Keratinocyte (primary cell): ENCODE results near the gene SFMBT2. TPM values are rescaled to one million over a fixed set of nuclear protein-coding genes. Genes with fewer than 3 reads are reported as not detected.

Experiments used
- DNase-seq: peaks from one replicate; pipeline ENCODE4 v3.0.0-alpha.2; 2011; ENCODE audit warnings: low read depth, missing footprints, low spot score
- FAIRE-seq: peaks from 2 replicates; lab custom pipeline; 2011; peaks lifted over from hg19 to GRCh38; lab: Jason Lieb, UNC
- H2AFZ ChIP-seq: 2 replicates; pipeline ENCODE4 v1.6.0; 2012; ENCODE audit warnings: low read length, control low read depth, inconsistent platforms; ENCODE audit not compliant: control insufficient read depth
- H3K27ac ChIP-seq: 2 replicates; pipeline ENCODE4 v1.5.1; 2011; ENCODE audit warnings: low read length; ENCODE audit not compliant: control insufficient read depth, insufficient read depth
- H3K27me3 ChIP-seq: 3 replicates; pipeline ENCODE4 v1.6.0; 2011; ENCODE audit warnings: low read length; ENCODE audit not compliant: control insufficient read depth, insufficient read depth; ENCODE audit errors: extremely low read depth
- H3K36me3 ChIP-seq, 2 experiments: 2 replicates in 1 of 2; 3 replicates in 1 of 2; pipeline ENCODE4 v1.5.1; 2011; ENCODE audit warnings: low read length in 2 of 2, mild to moderate bottlenecking in 1 of 2; ENCODE audit not compliant: control insufficient read depth in 2 of 2, insufficient read depth in 2 of 2; ENCODE audit errors: extremely low read depth in 1 of 2
- H3K4me1 ChIP-seq: 3 replicates; pipeline ENCODE4 v1.5.1; 2011; ENCODE audit warnings: low read length; ENCODE audit not compliant: control insufficient read depth, insufficient read depth; ENCODE audit errors: extremely low read depth
- H3K4me2 ChIP-seq: 3 replicates; pipeline ENCODE4 v1.6.0; 2011; ENCODE audit warnings: low read depth, low read length; ENCODE audit not compliant: control insufficient read depth, insufficient read depth; ENCODE audit errors: extremely low read depth
- H3K4me3 ChIP-seq, 3 experiments: fragments of 200-600 bp in 1 of 3; sonication (generic) in 1 of 3; 2 replicates in 2 of 3; 3 replicates in 1 of 3; pipeline ENCODE4 v1.5.1; 2011 to 2016; ENCODE audit warnings: low read length in 3 of 3, mild to moderate bottlenecking in 3 of 3, control low read depth in 2 of 3, inconsistent platforms in 1 of 3, low read depth in 1 of 3, mixed read lengths in 1 of 3, mixed run types in 1 of 3, moderate library complexity in 1 of 3; ENCODE audit not compliant: control insufficient read depth in 2 of 3, insufficient read depth in 2 of 3; ENCODE audit errors: extremely low read depth in 1 of 3
- H3K79me2 ChIP-seq: 2 replicates; pipeline ENCODE4 v1.6.0; 2012; ENCODE audit warnings: low read length; ENCODE audit not compliant: control insufficient read depth, insufficient read depth
- H3K9ac ChIP-seq: 3 replicates; pipeline ENCODE4 v1.6.0; 2011; ENCODE audit warnings: low read length; ENCODE audit not compliant: control insufficient read depth, insufficient read depth; ENCODE audit errors: extremely low read depth
- H3K9me1 ChIP-seq: 3 replicates; pipeline ENCODE4 v1.6.0; 2011; ENCODE audit warnings: low read length; ENCODE audit not compliant: control insufficient read depth, insufficient read depth; ENCODE audit errors: extremely low read depth
- H3K9me3 ChIP-seq: 2 replicates; pipeline ENCODE4 v1.5.1; 2012; ENCODE audit warnings: low read depth, low read length; ENCODE audit not compliant: control insufficient read depth
- H4K20me1 ChIP-seq: 3 replicates; pipeline ENCODE4 v1.6.0; 2011; ENCODE audit warnings: low read length; ENCODE audit not compliant: control insufficient read depth, insufficient read depth; ENCODE audit errors: extremely low read depth
- EZH2 ChIP-seq: IDR thresholded peaks from one replicate; pipeline ENCODE4 v1.6.1; 2012; ENCODE audit warnings: inconsistent platforms, mild to moderate bottlenecking, low read length, moderate library complexity
- dilution Hi-C: fragments of 300-500 bp; cut with MboI; formaldehyde crosslinking; loops from one replicate; pipeline ENCODE4 v1.7.0; 2020; ENCODE audit warnings: low sequenced_read_pairs; ENCODE audit not compliant: extremely low pct_ligation_motif_present
- polyA plus RNA-seq, 5 experiments: library from polyadenylated mRNA; depleted of rRNA in 3 of 5; stranded (reverse) in 3 of 5; stranded (forward) in 1 of 5; unstranded in 1 of 5; fragments of >200 nt; gene quantifications; 1 replicate in 1 of 5; 2 replicates in 3 of 5; 3 replicates in 1 of 5; pipeline versions ENCODE4 v1.2.1 to v1.2.3, GENCODE V29; 2011 to 2012; ENCODE audit warnings: missing spikeins in 2 of 5, low read depth in 1 of 5, low replicate concordance in 1 of 5
- TF ChIP-seq, protein P1 (sequence below), 3 experiments: IDR thresholded peaks in 1 of 3; conservative IDR thresholded peaks in 1 of 3; optimal IDR thresholded peaks in 1 of 3; 2 replicates in 2 of 3; 3 replicates in 1 of 3; pipeline versions ENCODE3 to v1.5.1; 2011; ENCODE audit warnings: low read length in 3 of 3, mild to moderate bottlenecking in 3 of 3, moderate library complexity in 2 of 3, control low read depth in 1 of 3, inconsistent platforms in 1 of 3; ENCODE audit not compliant: insufficient read depth in 2 of 3; ENCODE audit errors: extremely low read depth in 1 of 3

SFMBT2 gene
- polyA plus RNA-seq, 1 donor (not counting 4 experiments of a cell fraction or from before 2014, with no cell fraction given) = 0.71 TPM

DNA sequence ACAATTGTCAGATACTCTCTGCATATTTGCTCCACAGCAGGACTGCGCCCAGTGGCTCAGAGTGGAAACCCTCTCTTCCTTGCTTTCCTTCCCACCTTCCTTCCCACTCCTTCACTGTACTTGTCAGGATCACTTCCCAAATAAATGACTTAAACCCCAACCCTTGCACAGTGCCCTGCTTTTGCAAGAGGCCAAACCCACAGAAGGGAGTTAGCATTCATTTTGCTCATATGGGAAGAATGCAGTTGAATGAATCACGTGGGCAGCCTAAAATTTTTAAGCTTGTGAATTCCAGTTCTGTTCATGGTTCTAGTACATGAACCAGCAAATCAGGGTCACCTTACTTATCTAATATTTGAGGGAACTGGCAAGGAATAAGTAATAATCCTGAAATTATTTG is 47.7 kb upstream of the SFMBT2 start:
- Histone ChIP-seq H4K20me1 (no peaks in the 10 kb centered on the region), H3K4me1 (no peaks in the 10 kb centered on the region), H3K27ac (no peak overlapping the region), H3K79me2 (no peaks in the 10 kb centered on the region), H3K9me1 (no peaks in the 10 kb centered on the region), H3K4me3 (no peak overlapping the region), H3K9me3 (no peaks in the 10 kb centered on the region), H3K36me3 (no peaks in the 10 kb centered on the region), H3K9ac (no peak overlapping the region), H3K27me3 (no peaks in the 10 kb centered on the region), H2AFZ (no peak overlapping the region), H3K4me2 (no peak overlapping the region)
- no peak for FAIRE-seq
- dilution Hi-C loops = no loop called here
- TF ChIP-seq, protein P1, sequence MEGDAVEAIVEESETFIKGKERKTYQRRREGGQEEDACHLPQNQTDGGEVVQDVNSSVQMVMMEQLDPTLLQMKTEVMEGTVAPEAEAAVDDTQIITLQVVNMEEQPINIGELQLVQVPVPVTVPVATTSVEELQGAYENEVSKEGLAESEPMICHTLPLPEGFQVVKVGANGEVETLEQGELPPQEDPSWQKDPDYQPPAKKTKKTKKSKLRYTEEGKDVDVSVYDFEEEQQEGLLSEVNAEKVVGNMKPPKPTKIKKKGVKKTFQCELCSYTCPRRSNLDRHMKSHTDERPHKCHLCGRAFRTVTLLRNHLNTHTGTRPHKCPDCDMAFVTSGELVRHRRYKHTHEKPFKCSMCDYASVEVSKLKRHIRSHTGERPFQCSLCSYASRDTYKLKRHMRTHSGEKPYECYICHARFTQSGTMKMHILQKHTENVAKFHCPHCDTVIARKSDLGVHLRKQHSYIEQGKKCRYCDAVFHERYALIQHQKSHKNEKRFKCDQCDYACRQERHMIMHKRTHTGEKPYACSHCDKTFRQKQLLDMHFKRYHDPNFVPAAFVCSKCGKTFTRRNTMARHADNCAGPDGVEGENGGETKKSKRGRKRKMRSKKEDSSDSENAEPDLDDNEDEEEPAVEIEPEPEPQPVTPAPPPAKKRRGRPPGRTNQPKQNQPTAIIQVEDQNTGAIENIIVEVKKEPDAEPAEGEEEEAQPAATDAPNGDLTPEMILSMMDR (optimal IDR thresholded peaks at IDR 0.05 in 1 of 3, IDR thresholded peaks at IDR 0.05 in 1 of 3, conservative IDR thresholded peaks at IDR 0.05 in 1 of 3; ENCODE audit: extremely low read depth in 1 of 3, insufficient read depth in 2 of 3, low read length in 3 of 3) = no peak
- TF ChIP-seq EZH2 = no peak
- DNase-seq = no peak

DNA sequence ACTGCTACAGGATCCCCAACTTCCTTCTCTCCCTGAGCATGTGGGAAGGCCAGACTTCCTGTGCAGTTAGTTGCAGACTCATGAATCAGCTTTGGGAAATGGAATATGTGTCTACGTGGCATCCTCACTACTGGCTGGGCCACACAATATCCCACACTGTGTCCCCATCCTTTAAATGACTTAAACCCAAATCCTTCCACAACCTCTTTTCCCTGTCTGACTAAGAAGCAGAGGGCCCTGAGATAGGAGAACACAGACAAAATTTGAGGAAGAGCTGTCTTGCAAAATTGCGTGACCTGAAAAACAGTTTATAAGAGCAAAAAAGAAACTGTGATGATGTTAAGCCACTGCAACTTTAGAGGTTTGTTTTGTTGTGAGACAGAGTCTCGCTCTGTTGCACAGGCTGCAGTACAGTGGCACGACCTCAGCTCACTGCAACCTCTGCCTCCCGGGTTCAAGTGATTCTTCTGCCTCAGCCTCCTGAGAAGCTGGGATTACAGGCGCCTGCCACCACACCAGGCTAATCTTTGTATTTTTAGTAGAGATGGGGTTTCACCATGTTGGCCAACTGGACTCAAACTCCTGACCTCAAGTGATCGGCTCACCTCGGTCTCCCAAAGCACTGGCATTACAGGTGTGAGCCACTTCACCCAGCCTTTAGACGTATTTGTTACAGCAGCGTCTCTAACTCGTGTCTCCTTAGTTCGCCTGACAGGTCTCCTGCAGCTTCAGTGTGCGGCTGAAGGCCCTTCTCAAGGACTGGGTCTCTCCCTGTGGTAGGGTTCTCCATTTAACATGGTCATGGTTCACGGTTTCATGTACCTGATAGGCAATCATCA is 46.9 kb upstream of the SFMBT2 start:
- Histone ChIP-seq H3K27me3 (no peaks in the 10 kb centered on the region), H3K4me3 (no peak overlapping the region), H3K4me2 (no peak overlapping the region), H4K20me1 (no peaks in the 10 kb centered on the region), H3K79me2 (no peaks in the 10 kb centered on the region), H2AFZ (no peak overlapping the region), H3K4me1 (no peaks in the 10 kb centered on the region), H3K27ac (no peak overlapping the region), H3K9me1 (no peaks in the 10 kb centered on the region), H3K9ac (no peak overlapping the region), H3K9me3 (no peaks in the 10 kb centered on the region), H3K36me3 (no peaks in the 10 kb centered on the region)
- no peak for DNase-seq
- dilution Hi-C loops = no loop called here
- FAIRE-seq = no peak
- TF ChIP-seq, protein P1 (optimal IDR thresholded peaks at IDR 0.05 in 1 of 3, IDR thresholded peaks at IDR 0.05 in 1 of 3, conservative IDR thresholded peaks at IDR 0.05 in 1 of 3; ENCODE audit: extremely low read depth in 1 of 3, insufficient read depth in 2 of 3, low read length in 3 of 3) = no peak
- no peak for TF ChIP-seq EZH2
